NCI-H1436 treated with DMSO at 0.1 percent for 48 hours (cell line): Measurements from ENCODE around the gene FAP.

Experiments
- DNase-seq: peaks from one replicate; lab custom pipeline; 2025; lab: John Stamatoyannopoulos, UW

Gene FAP, protein sequence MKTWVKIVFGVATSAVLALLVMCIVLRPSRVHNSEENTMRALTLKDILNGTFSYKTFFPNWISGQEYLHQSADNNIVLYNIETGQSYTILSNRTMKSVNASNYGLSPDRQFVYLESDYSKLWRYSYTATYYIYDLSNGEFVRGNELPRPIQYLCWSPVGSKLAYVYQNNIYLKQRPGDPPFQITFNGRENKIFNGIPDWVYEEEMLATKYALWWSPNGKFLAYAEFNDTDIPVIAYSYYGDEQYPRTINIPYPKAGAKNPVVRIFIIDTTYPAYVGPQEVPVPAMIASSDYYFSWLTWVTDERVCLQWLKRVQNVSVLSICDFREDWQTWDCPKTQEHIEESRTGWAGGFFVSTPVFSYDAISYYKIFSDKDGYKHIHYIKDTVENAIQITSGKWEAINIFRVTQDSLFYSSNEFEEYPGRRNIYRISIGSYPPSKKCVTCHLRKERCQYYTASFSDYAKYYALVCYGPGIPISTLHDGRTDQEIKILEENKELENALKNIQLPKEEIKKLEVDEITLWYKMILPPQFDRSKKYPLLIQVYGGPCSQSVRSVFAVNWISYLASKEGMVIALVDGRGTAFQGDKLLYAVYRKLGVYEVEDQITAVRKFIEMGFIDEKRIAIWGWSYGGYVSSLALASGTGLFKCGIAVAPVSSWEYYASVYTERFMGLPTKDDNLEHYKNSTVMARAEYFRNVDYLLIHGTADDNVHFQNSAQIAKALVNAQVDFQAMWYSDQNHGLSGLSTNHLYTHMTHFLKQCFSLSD

DNA sequence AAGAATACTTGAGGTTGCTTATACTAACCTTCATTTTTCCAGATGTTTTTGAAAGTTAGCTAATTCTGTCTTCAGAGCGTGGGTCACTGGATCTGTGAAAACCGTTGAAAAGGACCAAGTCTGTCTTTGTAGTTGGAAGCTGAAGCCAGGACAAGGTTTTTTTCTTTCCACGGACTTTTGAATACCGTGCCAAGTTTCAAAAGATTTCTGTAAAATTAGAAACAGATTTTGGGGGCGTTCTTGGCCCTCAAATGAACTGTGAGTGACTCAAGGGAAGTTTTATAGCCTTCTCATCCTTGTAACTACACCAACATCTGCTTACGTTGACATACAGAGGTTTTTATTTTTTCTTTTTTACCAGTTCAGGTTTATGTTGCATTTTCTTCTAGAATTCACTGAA is at the start of gene FAP:
Gene FAP, minus strand, starts transcription at position 152 of the 400 bp plus-strand sequence. Its CDS starts 118 bp downstream, at position 34.
- DNase-seq: no peak

DNA sequence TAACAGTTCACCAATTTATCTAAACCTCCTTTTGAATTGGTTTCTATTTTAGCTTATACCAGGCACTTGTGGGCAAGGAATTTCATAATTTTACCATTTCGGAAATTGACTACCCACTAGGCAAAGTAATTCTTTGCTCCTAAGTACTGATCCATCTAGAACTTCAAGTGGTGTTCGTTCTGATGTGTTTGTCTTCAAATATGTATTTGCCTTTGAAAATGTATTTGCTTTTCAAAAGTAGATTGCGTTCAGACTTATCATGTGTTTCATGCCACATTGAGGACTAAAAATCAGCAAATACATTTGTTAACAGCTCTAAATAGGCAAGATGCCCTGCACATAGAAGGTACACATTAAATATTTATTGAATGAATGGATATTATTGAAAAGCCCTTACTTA is 48.5 kb upstream of the FAP start:
- DNase-seq: no peak

DNA sequence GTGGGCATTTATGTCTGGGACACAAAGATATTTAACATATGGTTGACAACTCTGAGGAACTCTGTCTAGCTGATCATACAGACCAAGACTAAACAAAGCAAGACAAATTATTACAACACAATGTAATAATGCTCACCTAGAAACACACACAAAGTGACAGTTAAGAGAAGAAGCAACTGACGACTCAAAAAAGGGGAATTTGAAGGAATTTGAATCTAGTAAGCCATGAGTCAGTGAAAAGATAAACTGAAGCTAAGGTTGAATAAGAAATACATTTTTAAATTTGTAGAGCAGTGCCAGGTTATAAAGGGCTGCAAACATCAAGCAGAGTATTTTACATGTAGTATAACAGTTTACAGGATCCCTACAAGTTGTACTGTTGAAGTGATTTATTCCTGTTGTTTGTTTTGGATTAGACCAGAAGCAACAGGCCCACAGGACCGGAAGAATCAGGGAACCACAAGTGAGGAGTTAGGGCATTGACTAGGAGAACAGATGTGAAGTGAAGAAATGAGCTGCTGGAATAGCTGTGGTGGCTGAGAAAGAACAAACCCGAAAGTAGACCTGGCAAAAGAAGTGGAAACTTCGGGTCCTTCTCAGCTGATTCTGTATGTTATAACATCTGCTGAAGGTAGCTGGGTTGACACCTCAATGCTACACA is 39.6 kb upstream of the FAP start:
- no peak for DNase-seq

DNA sequence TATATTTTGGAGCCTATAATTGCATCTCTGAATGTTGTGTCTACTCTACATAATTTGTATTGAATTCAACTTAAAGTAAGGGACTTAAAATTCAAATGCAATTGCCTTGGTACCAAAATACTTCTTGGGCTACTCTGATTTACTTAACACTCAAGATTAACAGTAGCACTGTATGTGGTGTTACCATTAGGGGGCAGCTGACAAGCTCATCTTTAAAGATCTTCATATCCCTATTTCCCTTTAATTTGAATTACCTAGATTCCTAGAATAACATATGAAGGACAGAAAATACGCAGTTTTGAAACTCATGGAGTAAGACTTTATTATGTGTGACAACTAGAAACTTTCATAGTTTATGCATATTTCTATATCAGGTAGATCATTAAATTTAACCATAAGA is 37.4 kb upstream of the FAP start:
- DNase-seq: no peak

DNA sequence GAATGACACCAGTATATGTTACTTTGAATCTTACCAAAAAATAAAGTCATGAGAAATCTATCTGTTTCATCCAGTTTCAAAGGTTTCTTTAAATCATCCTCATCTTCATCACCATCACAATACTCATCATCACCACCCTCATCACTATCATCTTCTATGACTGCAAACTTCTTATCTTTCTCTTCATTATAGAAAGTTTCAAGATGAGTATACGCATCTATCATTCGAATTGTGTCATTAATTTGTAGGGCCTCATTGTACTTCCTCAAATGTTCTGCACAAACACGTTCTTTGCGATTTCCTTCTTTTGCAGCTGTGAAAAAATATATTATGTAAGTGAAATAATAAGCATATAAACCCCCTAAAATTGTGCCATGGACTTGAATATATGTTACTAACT is 34.1 kb upstream of the FAP start:
- DNase-seq: no peak

DNA sequence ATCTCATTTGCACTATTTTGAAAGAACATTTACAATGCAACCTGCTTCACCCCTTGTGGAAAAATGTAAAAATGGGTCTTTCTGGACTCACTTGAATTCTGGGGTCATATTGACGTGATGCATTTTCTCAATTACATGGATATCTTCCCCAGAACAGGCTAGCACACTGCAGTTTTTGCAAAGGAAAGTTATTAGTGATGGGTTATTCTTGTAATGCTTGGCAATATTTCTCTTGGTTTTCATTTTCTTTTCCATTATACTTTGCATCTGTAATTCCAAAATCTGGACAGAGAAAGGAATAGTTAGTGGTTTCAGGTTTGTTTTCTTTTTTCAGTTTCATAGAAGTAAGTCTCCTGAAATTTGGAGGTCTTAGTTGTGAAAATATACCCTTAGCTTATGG is 24.8 kb upstream of the FAP start:
- no peak for DNase-seq

DNA sequence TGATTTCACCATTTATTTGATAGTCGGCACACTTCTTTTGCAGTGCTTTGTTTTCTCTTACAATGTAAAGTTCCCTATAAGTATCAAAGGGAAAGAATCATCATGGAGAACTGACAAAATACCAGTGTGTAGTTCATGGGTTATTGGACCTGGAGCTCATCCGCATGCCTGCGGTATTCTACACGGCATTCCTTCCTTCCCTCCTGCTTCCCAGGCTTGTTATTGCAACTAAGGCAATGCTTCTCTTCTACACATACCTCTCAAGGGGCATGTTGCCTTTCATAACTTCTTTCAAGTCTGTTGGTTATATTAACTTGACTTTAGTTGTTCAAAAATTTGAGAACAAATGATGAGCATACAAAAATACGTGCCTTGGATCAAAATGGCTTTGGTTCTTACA is 24.3 kb upstream of the FAP start:
- no peak for DNase-seq

DNA sequence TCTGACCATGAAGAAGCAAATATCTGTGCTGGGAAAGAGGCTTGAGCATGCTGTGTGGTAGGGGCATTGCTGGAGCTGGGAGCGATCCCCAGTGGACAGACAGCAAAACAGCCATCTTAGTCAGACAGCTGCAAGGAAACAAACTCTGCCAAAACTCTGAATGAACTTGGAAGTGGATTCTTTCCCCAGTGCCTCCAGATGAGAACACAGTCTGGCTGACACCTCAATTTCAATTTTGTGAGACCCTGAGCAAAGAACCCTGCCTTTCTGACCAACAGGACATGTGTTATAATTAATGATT is 23.2 kb upstream of the FAP start:
- DNase-seq: no peak

DNA sequence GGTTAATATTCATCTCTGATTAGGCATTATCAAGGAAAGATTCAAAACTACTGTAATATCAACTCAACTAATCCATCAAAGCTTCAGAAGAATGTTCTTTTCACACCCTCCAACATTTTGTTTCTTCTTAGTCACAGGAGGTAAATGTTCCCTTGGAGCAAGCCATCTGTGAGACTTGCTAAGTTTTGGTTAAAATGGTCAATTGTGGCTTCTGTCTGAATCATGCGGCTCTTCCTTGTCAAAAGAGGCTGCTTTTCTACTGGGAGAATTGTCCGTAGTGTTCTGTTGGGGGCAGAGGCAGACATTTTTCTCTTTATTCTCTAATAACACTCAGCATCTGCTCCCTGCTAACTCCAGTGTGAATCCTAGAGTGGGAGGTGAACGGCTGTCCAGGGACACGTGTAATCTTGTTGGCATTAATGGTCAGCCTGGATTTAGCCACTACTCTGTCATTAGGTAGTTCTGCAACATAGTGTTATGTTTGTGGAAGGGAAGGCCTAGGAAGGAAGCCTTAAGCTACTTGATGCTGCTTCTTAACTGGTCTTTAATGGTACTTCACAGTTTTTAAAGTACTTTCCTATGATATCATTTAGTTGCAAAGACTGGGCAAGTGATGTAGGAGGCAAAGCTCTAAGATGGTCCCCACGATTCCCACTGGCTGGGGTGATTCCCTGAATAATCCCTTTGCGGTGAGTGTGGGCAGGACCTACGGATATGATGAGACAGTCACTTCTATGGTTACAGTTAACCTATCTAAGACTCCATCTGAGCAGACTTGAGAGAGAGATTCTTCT is 22.6 kb upstream of the FAP start:
- no peak for DNase-seq

DNA sequence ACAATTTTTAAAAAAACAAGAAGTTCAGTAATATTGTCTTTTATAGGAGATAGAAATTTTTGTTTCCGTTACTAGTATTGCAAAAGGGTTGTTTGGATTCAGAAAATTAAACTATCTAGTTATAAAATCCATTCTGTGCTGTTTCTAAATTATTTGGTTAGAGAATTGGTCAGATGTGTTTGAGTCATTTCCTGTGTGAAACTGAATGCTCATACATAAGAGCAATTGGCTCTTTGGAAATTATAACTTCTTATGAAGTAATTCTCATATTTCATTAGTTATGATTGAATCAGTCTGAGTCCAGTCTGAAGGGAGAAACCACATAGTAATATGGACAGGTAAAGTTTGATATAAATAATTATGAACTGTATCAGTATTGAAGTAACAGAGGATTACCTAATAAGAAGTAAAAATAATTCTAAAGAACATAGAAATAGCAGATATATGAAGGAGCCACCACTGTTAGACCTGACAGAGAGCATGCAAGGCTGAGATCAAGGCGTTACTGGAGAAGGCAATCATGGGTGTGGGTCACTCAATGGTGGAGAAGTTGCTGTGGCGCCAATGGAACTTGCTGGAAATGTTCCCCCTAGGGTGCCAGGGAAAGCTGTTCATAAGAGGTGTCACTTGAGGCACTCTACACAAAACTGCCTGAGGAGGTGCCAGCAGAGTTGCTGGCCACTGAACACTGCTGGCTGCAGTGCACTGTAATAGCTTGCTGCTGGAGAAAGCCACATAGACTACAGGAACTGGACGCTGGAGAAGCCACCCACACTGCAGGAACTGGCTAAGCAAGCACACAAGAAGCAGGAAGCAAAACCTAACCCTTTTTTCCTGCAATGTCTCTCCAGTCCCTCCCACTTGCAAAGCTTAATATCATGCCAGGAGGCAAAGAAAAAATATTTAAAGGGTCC is 18.0 kb upstream of the FAP start:
- DNase-seq: no peak

DNA sequence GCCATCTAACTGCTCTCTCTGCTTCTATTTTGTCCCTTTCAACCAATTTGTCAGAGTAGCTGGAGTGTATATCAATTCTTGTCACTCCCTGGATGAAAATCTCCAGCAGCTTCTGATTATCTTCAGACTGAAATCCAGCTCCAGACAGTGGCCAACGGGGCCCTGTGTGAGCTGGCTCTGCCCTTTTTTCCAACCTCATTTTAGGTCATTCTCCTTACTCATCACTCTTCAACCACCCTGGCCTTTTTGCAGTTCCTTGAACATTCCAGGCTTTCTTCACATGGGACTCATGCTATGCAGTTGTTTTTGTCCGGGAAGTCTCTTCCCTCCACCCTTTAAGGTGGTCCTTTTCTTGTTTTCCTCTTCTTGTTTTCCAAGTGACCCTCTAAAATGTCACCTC is 15.4 kb upstream of the FAP start:
- no peak for DNase-seq

DNA sequence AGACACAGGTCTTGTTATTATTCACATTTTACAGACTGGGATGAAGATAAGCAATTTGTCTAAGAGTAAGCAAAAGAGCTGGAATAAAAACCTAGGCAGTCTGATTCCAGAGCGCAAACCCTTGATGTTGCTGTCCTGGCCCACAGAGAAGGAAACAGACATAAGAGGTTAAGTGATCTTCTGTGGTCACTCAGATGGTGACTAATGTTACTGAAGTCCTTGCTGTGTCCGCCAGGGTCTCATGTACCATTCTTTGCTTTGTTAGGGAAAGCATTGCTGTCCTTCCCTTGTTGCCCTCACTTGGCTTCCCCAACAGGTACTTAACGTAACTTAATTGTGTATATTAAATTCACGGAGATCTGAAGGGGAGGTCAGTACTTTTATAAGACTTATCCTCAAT is 14.9 kb upstream of the FAP start:
- no peak for DNase-seq

DNA sequence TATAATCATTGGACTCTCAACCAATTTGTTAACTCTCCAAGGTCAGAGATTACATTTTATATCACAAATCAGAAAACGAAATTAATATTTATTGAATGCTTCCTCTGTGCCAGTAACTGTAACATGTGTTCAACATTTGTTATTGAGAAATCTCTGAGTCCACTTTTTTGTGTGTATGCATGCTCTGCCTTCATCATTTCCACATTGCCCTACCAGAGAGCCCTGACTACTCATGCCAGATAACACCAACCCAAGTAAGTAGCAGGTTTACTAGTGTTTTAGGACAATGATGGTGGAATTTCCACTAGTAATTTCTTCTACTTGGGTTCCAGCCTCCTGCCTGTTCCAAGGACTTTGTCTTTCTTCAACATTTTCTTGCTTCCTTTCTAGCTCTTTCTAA is 14.2 kb upstream of the FAP start:
- DNase-seq: no peak

DNA sequence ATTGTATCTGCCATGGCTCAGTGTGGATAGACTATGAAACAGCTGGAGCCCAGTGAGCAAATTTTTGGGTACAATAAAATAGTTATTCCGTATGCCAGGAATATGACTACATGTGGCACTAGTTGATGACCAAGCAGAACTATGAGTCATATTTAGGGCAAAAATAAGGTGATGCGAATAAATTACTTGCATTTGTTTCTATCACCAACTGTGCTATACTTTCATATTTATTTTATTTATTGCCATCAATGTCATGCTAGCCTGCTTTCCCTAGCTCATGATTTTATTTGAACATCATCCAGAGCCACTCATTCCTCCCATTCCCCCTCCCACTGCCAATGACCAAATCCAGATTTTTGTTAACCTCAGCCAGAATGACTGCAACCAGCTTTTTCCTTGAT is 13.3 kb upstream of the FAP start:
- DNase-seq: no peak

DNA sequence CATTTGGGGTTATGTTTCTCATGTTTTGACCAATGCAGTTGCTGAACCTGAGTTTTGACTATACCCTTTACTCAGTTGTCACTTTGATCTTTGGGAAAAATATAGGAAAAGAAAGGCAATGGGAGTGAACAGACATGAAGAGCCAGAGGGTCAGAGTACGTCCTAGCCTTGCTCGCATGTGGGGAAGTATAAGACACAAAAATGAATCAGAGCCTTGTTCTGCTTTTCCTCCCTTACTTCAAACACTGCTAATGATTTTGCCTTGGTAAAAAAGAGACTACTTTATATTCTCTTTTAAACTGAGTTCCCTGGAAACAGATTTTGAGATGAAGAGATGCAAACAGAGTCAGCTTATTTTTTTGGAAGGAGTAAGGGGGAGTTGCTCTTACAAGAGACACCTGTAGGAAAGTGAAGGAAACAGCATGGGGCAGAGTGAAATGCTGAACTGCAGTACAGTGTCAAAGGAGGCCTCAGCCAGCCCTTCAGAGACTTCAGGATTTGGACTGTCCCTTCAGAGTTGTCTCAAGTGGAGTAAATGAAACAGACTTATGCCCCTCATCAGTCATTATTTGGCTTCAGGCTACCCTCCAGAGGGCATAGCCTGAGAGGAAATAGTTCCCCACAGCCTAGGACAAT is 11.1 kb upstream of the FAP start:
- no peak for DNase-seq

DNA sequence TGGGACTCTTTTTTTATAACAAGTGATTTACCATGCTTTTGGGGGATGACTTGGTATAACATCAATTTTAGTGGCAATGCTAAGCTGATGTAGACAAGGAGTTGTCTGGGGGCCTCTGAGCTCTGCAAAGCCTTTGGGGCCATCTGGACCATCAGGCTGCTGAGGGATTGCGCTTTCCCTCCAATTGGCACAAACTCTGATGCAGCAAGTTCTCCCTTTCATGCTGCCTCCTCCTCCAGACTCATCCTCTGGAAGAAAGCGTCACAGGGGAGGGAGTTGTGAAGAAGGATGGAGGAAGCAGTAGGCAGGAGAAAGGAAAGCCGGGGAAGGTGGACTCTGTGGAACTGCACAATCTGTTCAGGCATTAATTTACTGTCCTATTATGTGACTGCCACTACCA is 10.2 kb upstream of the FAP start:
- DNase-seq: no peak

DNA sequence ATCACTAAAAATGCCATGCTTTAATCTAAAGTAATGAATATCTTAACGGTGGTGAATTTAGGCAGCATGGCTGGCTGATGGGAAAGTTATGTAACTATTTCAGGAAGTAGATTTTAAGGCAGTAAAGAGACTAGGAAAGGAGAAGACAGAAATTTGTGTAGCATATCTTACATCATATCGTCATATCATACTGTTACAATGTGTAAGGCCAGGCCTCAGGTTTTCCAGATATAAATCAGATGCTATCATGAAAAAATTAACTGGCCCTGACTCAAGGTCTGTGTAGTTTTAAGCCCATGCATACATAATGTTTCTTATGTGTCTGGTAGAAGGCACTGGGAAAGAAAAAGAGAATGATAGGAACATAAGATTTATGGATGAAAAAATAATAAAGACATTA is 8.9 kb upstream of the FAP start:
- DNase-seq: no peak

DNA sequence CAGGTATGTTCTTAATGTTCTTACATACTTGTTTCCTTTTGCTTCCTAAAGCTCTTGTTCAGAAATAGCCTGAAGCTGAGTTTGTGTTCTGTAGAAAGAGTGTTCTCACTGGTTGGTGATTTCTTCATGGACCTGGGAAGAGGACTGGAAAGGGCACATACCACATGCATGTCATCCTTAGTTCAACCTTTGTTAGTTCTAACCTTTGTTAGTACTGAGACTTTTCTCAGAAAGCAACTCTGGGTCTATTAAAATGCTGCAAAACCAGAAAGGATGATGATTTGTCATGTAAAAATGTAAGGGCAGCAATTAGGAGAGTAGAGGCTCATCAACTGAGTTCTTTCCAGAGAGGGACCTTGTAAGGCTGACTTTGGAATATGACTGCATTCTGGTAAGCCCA is 2.5 kb upstream of the FAP start:
- DNase-seq: no peak

DNA sequence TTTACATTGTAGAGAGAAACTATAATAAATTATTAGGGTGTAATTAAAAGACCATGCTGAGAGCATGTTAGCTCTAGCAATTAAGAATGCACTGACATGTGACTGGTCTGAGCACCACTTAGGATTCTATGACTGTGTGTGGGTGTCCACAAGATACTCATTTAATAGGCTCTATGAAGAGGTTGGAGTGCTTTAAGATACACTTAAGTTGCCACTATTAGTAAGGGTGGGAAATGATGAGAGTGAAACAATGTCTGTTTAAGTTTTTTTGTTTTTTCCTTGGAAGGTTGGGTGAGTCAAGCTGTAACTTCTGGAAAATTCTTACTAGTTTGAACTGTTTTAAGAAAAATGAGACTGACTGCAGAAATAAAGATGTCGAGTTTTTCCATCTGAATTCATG is 1.8 kb upstream of the FAP start:
- no peak for DNase-seq

DNA sequence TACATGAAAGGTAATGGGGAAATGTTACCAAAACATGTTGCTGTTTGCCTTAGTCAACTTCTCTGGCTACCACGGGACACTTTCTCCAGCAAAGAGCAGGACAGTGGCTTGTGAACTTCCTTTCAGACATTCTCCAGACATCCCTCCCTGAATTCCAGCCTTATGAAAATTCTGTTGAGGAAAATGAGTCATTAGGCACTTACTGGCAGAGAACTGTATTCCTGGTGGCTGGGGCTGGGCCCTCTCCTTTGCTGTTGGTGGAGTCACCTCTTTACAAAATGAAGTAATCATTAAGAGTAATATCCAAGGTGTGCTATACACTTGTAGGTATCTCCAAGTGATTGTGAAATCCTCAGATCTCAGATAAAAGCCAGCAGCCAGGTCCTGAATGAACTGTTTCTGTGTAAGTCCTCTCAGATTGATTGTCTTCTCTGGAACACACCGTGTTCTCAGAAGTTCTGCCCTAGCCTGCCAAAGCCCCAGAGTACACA is 1.3 kb upstream of the FAP start:
- no peak for DNase-seq

DNA sequence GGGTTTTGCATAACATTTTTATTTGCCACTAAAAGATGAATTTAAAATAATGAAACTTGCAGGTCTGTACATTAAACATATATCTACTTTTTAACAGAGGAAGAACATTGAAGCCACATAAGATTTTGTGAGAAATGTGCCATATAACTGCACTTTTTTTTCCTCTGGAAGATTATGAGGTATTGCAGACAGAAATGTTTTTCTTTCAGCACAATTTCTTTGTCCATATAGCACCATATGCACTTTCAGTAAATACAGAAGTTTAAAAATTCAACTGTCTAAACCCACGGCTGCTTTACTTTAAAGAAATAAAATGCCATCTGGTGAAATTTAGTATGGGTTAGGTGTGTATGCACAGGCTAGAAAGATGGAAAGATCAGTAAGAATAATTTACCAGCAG is 470 bp upstream of the FAP start:
- DNase-seq: no peak
